HepG2 (cell line): ENCODE results near the gene LY6G5B. TPM values are rescaled to one million over a fixed set of nuclear protein-coding genes. Genes with fewer than 3 reads are reported as not detected.

Source experiments
- ATAC-seq: fragments of 200-7000 bp; cut with Tn5 transposase; 3 replicates; pipeline ENCODE4 v1.9.1; 2020; ENCODE audit warnings: mild to moderate bottlenecking, moderate library complexity
- BruUV-seq: library from RNA; stranded (reverse); fragments of 400-500 nt; replicated peaks from 2 replicates; lab custom pipeline; 2021; lab: Mats Ljungman, UMichigan
- CTCF ChIA-PET: fragments of 300-600 bp; formaldehyde crosslinking; extraction: SDS; loops from one replicate; lab custom pipeline; 2021; ENCODE audit warnings: low total read pairs, inconsistent platforms, low intra/inter-chr PET ratio; lab: Yijun Ruan, JAX
- POLR2A ChIA-PET: fragments of 350-600 bp; sonication (Branson Sonifier 250); formaldehyde crosslinking; loops from one replicate; lab custom pipeline; 2020; ENCODE audit warnings: antibody characterized with exemption, inconsistent platforms; lab: Yijun Ruan, JAX
- DNase-seq: peaks from one replicate; pipeline ENCODE4 v3.0.0-alpha.2; 2015; ENCODE audit warnings: low spot score
- FAIRE-seq: peaks from 3 replicates; lab custom pipeline; 2011; peaks lifted over from hg19 to GRCh38; lab: Jason Lieb, UNC
- H2AFZ ChIP-seq: one replicate; pipeline ENCODE4 v1.6.1; 2011; ENCODE audit warnings: low read length, inconsistent platforms
- H3K27ac ChIP-seq: fragments of 300-600 bp; 3 replicates; pipeline ENCODE4 v1.8.0; 2011; ENCODE audit warnings: mixed run types, mild to moderate bottlenecking, mixed read lengths, low read length, inconsistent platforms; ENCODE audit not compliant: insufficient read depth; ENCODE audit errors: extremely low read length
- H3K27me3 ChIP-seq, 2 experiments: fragments of 200-600 bp in 1 of 2; 2 replicates in 1 of 2; 3 replicates in 1 of 2; pipeline versions ENCODE4 v1.6.0 to v1.8.0; 2011; ENCODE audit warnings: low read length in 2 of 2, mild to moderate bottlenecking in 2 of 2, moderate library complexity in 2 of 2, inconsistent platforms in 1 of 2; ENCODE audit not compliant: insufficient read depth in 2 of 2, control insufficient read depth in 1 of 2
- H3K36me3 ChIP-seq, 2 experiments: fragments of 200-600 bp in 1 of 2; replicated peaks in 1 of 2; 2 replicates in 1 of 2; 3 replicates in 1 of 2; pipeline versions ENCODE4 v1.5.1 to v1.8.0; 2011; ENCODE audit warnings: low read length in 2 of 2, inconsistent platforms in 1 of 2; ENCODE audit not compliant: insufficient read depth in 2 of 2, control insufficient read depth in 1 of 2
- H3K4me1 ChIP-seq: 2 replicates; pipeline ENCODE4 v1.5.1; 2012; ENCODE audit warnings: low read length, inconsistent platforms; ENCODE audit not compliant: insufficient read depth
- H3K4me2 ChIP-seq: 2 replicates; pipeline ENCODE4 v1.6.0; 2011; ENCODE audit warnings: low read depth, low read length, inconsistent platforms
- H3K4me3 ChIP-seq, 3 experiments: fragments of 200-600 bp in 1 of 3; sonication (generic), shearing (Covaris generic) in 1 of 3; replicated peaks in 1 of 3; 2 replicates each; pipeline ENCODE4 v1.5.1; 2011 to 2016; ENCODE audit warnings: low read length in 3 of 3, inconsistent platforms in 2 of 3, low read depth in 2 of 3, mild to moderate bottlenecking in 2 of 3, control low read depth in 1 of 3, mixed read lengths in 1 of 3; ENCODE audit not compliant: insufficient read depth in 1 of 3
- H3K79me2 ChIP-seq: one replicate; pipeline ENCODE4 v1.6.1; 2011; ENCODE audit warnings: low read length, inconsistent platforms; ENCODE audit not compliant: insufficient read depth
- H3K9ac ChIP-seq: 2 replicates; pipeline ENCODE4 v1.6.0; 2011; ENCODE audit warnings: mild to moderate bottlenecking, low read depth, low read length, inconsistent platforms; ENCODE audit not compliant: insufficient read depth
- H3K9me3 ChIP-seq: 2 replicates; pipeline ENCODE4 v1.5.1; 2012; ENCODE audit warnings: mild to moderate bottlenecking, low read length
- H4K20me1 ChIP-seq: 2 replicates; pipeline ENCODE4 v1.6.0; 2011; ENCODE audit warnings: inconsistent platforms, mild to moderate bottlenecking, low read length, moderate library complexity; ENCODE audit not compliant: insufficient read depth
- GPBP1L1 ChIP-seq: sonication (generic); formaldehyde crosslinking; IDR thresholded peaks from 2 replicates; pipeline ENCODE4 v1.5.0; 2020; ENCODE audit warnings: mild to moderate bottlenecking, missing genetic modification reagents
- HINFP ChIP-seq: sonication (generic); formaldehyde crosslinking; IDR thresholded peaks from 2 replicates; pipeline ENCODE4 v1.4.0; 2020; ENCODE audit warnings: low read depth, mild to moderate bottlenecking, missing genetic modification reagents
- NKX3-1 ChIP-seq: sonication (generic); formaldehyde crosslinking; IDR thresholded peaks from 2 replicates; pipeline ENCODE4 v1.5.0; 2020; ENCODE audit warnings: missing genetic modification reagents
- PLSCR1 ChIP-seq: sonication (generic); formaldehyde crosslinking; IDR thresholded peaks from 2 replicates; pipeline ENCODE4 v1.5.0; 2020; ENCODE audit warnings: missing genetic modification reagents, mild to moderate bottlenecking, borderline replicate concordance
- SKI ChIP-seq: fragments of 450-650 bp; IDR thresholded peaks from one replicate; pipeline ENCODE4 v1.6.1; 2018; ENCODE audit warnings: mild to moderate bottlenecking; ENCODE audit not compliant: partially characterized antibody
- ZFP91 ChIP-seq: sonication (generic); formaldehyde crosslinking; IDR thresholded peaks from 2 replicates; pipeline ENCODE4 v1.9.0; 2022; ENCODE audit warnings: missing genetic modification reagents, mild to moderate bottlenecking, borderline replicate concordance
- ZFX ChIP-seq: sonication (generic); formaldehyde crosslinking; IDR thresholded peaks from 2 replicates; pipeline ENCODE4 v1.4.0; 2020; ENCODE audit warnings: mild to moderate bottlenecking, low read depth, missing genetic modification reagents, moderate library complexity
- ZNF3 ChIP-seq: IDR thresholded peaks from 2 replicates; pipeline ENCODE4 v1.7.0; 2017; ENCODE audit warnings: inconsistent platforms
- ZNF749 ChIP-seq: sonication (generic); formaldehyde crosslinking; IDR thresholded peaks from 2 replicates; pipeline ENCODE4 v1.8.0; 2022; ENCODE audit warnings: mild to moderate bottlenecking, missing genetic modification reagents, moderate library complexity, borderline replicate concordance
- WGBS: methylation state at CpG from one replicate; pipeline ENCODE4 v1.1.6; 2017; ENCODE audit warnings: low lambda C conversion rate; 5-methylcytosine and 5-hydroxymethylcytosine counted together
- in situ Hi-C: cut with HindIII; loops from 2 replicates; pipeline ENCODE4 v1.10.0; 2017; ENCODE audit warnings: low pct_unique_long_range_greater_than_20kb; ENCODE audit not compliant: extremely low pct_ligation_motif_present
- intact Hi-C: fragments of 100-400 bp; cut with micrococcal nuclease; formaldehyde crosslinking; loops from one replicate; pipeline ENCODE4 v1.10.0; 2022; ENCODE audit not compliant: unreplicated experiment
- polyA plus RNA-seq, 8 experiments: library from polyadenylated mRNA; depleted of rRNA in 3 of 8; stranded (reverse) in 7 of 8; unstranded in 1 of 8; fragments of >200 nt; fragmentation: Illumina TruSeq in 4 of 8; extraction: Trizol in 4 of 8; gene quantifications; 2 replicates each; pipeline versions ENCODE4 v1.2.1 to v1.2.3, GENCODE V29; 2011 to 2016; ENCODE audit warnings: low read depth in 4 of 8, missing spikeins in 1 of 8, mixed read lengths in 1 of 8; ENCODE audit not compliant: insufficient read depth in 1 of 8
- total RNA-seq, 5 experiments: library from RNA; depleted of rRNA; stranded (reverse); fragments of >200 nt; fragmentation: Illumina TruSeq; extraction: Trizol; gene quantifications; 2 replicates each; pipeline ENCODE4 v1.2.3, GENCODE V29; 2016; ENCODE audit warnings: low read depth in 1 of 5

The LY6G5B gene
- total and polyA plus RNA-seq, 2 of the 13 experiments (the other 11 are each of a cell fraction or from before 2014, with no cell fraction given): 7.8 to 15.7 TPM

- Histone ChIP-seq H3K36me3 (peaks cover 24 to 48% of the 10 kb centered on the region in 2 experiments), H3K79me2 (peaks cover 18% of the 10 kb centered on the region), H3K4me2 (no peak overlapping the region), H3K27me3 (no peaks in the 10 kb centered on the region; a peak in 2 of 5 replicates), H3K27ac (no peak overlapping the region), H3K4me1 (peaks cover 32% of the 10 kb centered on the region), H3K9me3 (no peaks in the 10 kb centered on the region), H2AFZ (no peak overlapping the region), H4K20me1 (no peaks in the 10 kb centered on the region), H3K9ac (no peak overlapping the region), H3K4me3 (no peak overlapping the region)
- TF ChIP-seq ZNF749 (CRISPR knock-in tag) (no peak), HINFP (CRISPR knock-in tag) (no peak), SKI (no peak), PLSCR1 (CRISPR knock-in tag) (no peak), ZNF3 (no peak), ZFX (CRISPR knock-in tag) (no peak), NKX3-1 (no peak), ZFP91 (no peak), GPBP1L1 (no peak)
- WGBS: 94% methylated on average over 3 of the region's 3 CpGs
- ChIA-PET POLR2A (no interaction called here), CTCF (no interaction called here)
- intact Hi-C loops (no loop called here), in situ Hi-C loops (no loop called here)
- no TSS peak for BruUV-seq
- no peak for DNase-seq
- no peak for FAIRE-seq
- no peak for ATAC-seq
Measured at GRCh38 chr6:31697555-31697954, 27.8 kb downstream of the LY6G5B start.
